IMR-90 (cell line): ENCODE data around the gene ZNF492. TPM values are rescaled to one million over a fixed set of nuclear protein-coding genes. Genes with fewer than 3 reads are reported as not detected.

Experiments
- ATAC-seq: fragments of 200-7000 bp; cut with Tn5 transposase; 2 replicates; pipeline ENCODE4 v1.9.1; 2020; ENCODE audit warnings: low read depth, mild to moderate bottlenecking, moderate library complexity
- BruUV-seq: library from RNA; stranded (reverse); fragments of 400-500 nt; replicated peaks from 2 replicates; lab custom pipeline; 2021; lab: Mats Ljungman, UMichigan
- CTCF ChIA-PET: fragments of 300-600 bp; formaldehyde crosslinking; extraction: SDS; loops from one replicate; lab custom pipeline; 2021; ENCODE audit warnings: antibody characterized with exemption; lab: Yijun Ruan, JAX
- POLR2A ChIA-PET: fragments of 300-600 bp; sonication (Branson Sonifier 250); formaldehyde crosslinking; loops from one replicate; lab custom pipeline; 2022; ENCODE audit warnings: antibody characterized with exemption; ENCODE audit not compliant: unreplicated experiment; lab: Charles Lee
- DNase-seq: peaks from one replicate; pipeline ENCODE4 v3.0.0; 2013
- H2AFZ ChIP-seq: replicated peaks from 2 replicates; pipeline ENCODE3; 2013; ENCODE audit warnings: low read length, mild to moderate bottlenecking; ENCODE audit not compliant: poor library complexity
- H2AK5ac ChIP-seq: 2 replicates; pipeline ENCODE4 v1.6.1; 2013; ENCODE audit warnings: low read depth, low read length, inconsistent platforms
- H2AK9ac ChIP-seq: replicated peaks from 2 replicates; pipeline ENCODE3; 2013; ENCODE audit warnings: mild to moderate bottlenecking, low read depth, low read length, moderate library complexity; ENCODE audit not compliant: poor library complexity
- H2BK120ac ChIP-seq: 2 replicates; pipeline ENCODE4 v1.6.1; 2013; ENCODE audit warnings: low read depth, low read length, inconsistent platforms
- H2BK15ac ChIP-seq: 3 replicates; pipeline ENCODE4 v1.6.1; 2013; ENCODE audit warnings: low read depth, low read length, inconsistent platforms
- H2BK20ac ChIP-seq: 2 replicates; pipeline ENCODE4 v1.6.1; 2013; ENCODE audit warnings: low read depth, mild to moderate bottlenecking, inconsistent platforms, low read length, moderate library complexity
- H2BK5ac ChIP-seq: 2 replicates; pipeline ENCODE4 v1.6.1; 2013; ENCODE audit warnings: mild to moderate bottlenecking, low read depth, low read length, inconsistent platforms; ENCODE audit not compliant: poor library complexity, severe bottlenecking
- H3K14ac ChIP-seq: replicated peaks from 2 replicates; pipeline ENCODE4 v1.6.1; 2013; ENCODE audit warnings: low read depth, low read length, inconsistent platforms
- H3K18ac ChIP-seq: 2 replicates; pipeline ENCODE4 v1.6.1; 2013; ENCODE audit warnings: low read depth, low read length, control low read depth
- H3K23ac ChIP-seq: 2 replicates; pipeline ENCODE4 v1.6.1; 2013; ENCODE audit warnings: low read depth, low read length, inconsistent platforms
- H3K27ac ChIP-seq: 2 replicates; pipeline ENCODE4 v1.5.1; 2013; ENCODE audit warnings: mild to moderate bottlenecking, control low read depth, low read length; ENCODE audit not compliant: insufficient read depth
- H3K27me3 ChIP-seq: 2 replicates; pipeline ENCODE4 v1.6.1; 2013; ENCODE audit warnings: low read length; ENCODE audit not compliant: control insufficient read depth, insufficient read depth
- H3K36me3 ChIP-seq: 2 replicates; pipeline ENCODE4 v1.6.1; 2013; ENCODE audit warnings: low read length, mixed read lengths; ENCODE audit not compliant: control insufficient read depth, insufficient read depth
- H3K4ac ChIP-seq: 2 replicates; pipeline ENCODE4 v1.6.1; 2013; ENCODE audit warnings: low read depth, low read length, inconsistent platforms
- H3K4me1 ChIP-seq: 2 replicates; pipeline ENCODE4 v1.6.1; 2013; ENCODE audit warnings: low read length, mixed read lengths; ENCODE audit not compliant: control insufficient read depth, insufficient read depth
- H3K4me2 ChIP-seq: 2 replicates; pipeline ENCODE4 v1.6.1; 2013; ENCODE audit warnings: low read depth, mild to moderate bottlenecking, control low read depth, low read length, moderate library complexity
- H3K4me3 ChIP-seq: 2 replicates; pipeline ENCODE4 v1.5.1; 2013; ENCODE audit warnings: low read depth, mild to moderate bottlenecking, control low read depth, low read length, moderate library complexity; ENCODE audit not compliant: insufficient read depth
- H3K56ac ChIP-seq: 2 replicates; pipeline ENCODE4 v1.6.1; 2013; ENCODE audit warnings: low read length, inconsistent platforms; ENCODE audit not compliant: insufficient read depth; ENCODE audit errors: extremely low read depth
- H3K79me1 ChIP-seq, 2 experiments: 2 replicates each; pipeline ENCODE4 v1.6.1; 2013; ENCODE audit warnings: low read length in 2 of 2, inconsistent platforms in 1 of 2, low read depth in 1 of 2
- H3K9ac ChIP-seq: 2 replicates; pipeline ENCODE4 v1.6.1; 2013; ENCODE audit warnings: low read depth, low read length, control low read depth
- H3K9me1 ChIP-seq: 2 replicates; pipeline ENCODE4 v1.6.1; 2013; ENCODE audit warnings: low read length, inconsistent platforms; ENCODE audit not compliant: insufficient read depth
- H3K9me3 ChIP-seq: 2 replicates; pipeline ENCODE4 v1.6.1; 2013; ENCODE audit warnings: low read length; ENCODE audit not compliant: control insufficient read depth, insufficient read depth
- H4K20me1 ChIP-seq: 2 replicates; pipeline ENCODE4 v1.6.1; 2013; ENCODE audit warnings: low read length, inconsistent platforms; ENCODE audit not compliant: insufficient read depth
- H4K5ac ChIP-seq: 2 replicates; pipeline ENCODE4 v1.6.1; 2013; ENCODE audit warnings: mild to moderate bottlenecking, low read depth, low read length, control low read depth
- H4K8ac ChIP-seq, 2 experiments: 2 replicates each; pipeline ENCODE4 v1.6.1; 2013; ENCODE audit warnings: low read depth in 2 of 2, low read length in 2 of 2, control low read depth in 1 of 2, inconsistent platforms in 1 of 2
- H4K91ac ChIP-seq: 2 replicates; pipeline ENCODE4 v1.6.1; 2013; ENCODE audit warnings: low read depth, low read length, inconsistent platforms; ENCODE audit not compliant: insufficient read depth
- BHLHE40 ChIP-seq: fragments of 150-350 bp; IDR thresholded peaks from 2 replicates; pipeline ENCODE4 v1.6.1; 2016; ENCODE audit warnings: mild to moderate bottlenecking, low read depth, low read length
- CEBPB ChIP-seq: IDR thresholded peaks from 2 replicates; pipeline ENCODE4 v1.6.1; 2012; ENCODE audit warnings: low read depth, low read length, improper control_type of control experiment
- CHD1 ChIP-seq: IDR thresholded peaks from 2 replicates; pipeline ENCODE4 v1.6.1; 2012; ENCODE audit warnings: low read depth, low read length, improper control_type of control experiment
- FOS ChIP-seq: fragments of 150-350 bp; IDR thresholded peaks from 2 replicates; pipeline ENCODE4 v1.6.1; 2016; ENCODE audit warnings: low read depth, low read length
- MAFK ChIP-seq: IDR thresholded peaks from 2 replicates; pipeline ENCODE4 v1.6.1; 2012; ENCODE audit warnings: low read depth, low read length, improper control_type of control experiment
- MAZ ChIP-seq: IDR thresholded peaks from 2 replicates; pipeline ENCODE4 v1.6.1; 2012; ENCODE audit warnings: low read depth, mild to moderate bottlenecking, low read length, improper control_type of control experiment, moderate library complexity, borderline replicate concordance
- MXI1 ChIP-seq: IDR thresholded peaks from 2 replicates; pipeline ENCODE4 v1.6.1; 2012; ENCODE audit warnings: low read depth, mild to moderate bottlenecking, low read length, moderate library complexity, borderline replicate concordance
- NFE2L2 ChIP-seq: fragments of 150-350 bp; IDR thresholded peaks from 2 replicates; pipeline ENCODE4 v1.6.1; 2016; ENCODE audit warnings: low read depth, mild to moderate bottlenecking, low read length
- POLR2A ChIP-seq: IDR thresholded peaks from 2 replicates; pipeline ENCODE4 v1.6.1; 2012; ENCODE audit warnings: mild to moderate bottlenecking, low read depth, low read length
- RAD21 ChIP-seq: IDR thresholded peaks from 2 replicates; pipeline ENCODE4 v1.6.1; 2012; ENCODE audit warnings: low read length, improper control_type of control experiment
- RCOR1 ChIP-seq: IDR thresholded peaks from 2 replicates; pipeline ENCODE4 v1.6.1; 2012; ENCODE audit warnings: mild to moderate bottlenecking, low read length, improper control_type of control experiment; ENCODE audit not compliant: insufficient replicate concordance
- RFX5 ChIP-seq: IDR thresholded peaks from 2 replicates; pipeline ENCODE4 v1.8.0; 2012; ENCODE audit warnings: low read depth, mild to moderate bottlenecking, low read length, moderate library complexity
- SMC3 ChIP-seq: fragments of 150-350 bp; IDR thresholded peaks from 2 replicates; pipeline ENCODE4 v1.6.1; 2016; ENCODE audit warnings: low read depth, mild to moderate bottlenecking, antibody characterized with exemption, low read length, moderate library complexity
- WGBS, 2 experiments: methylation state at CpG; one replicate each; pipeline versions ENCODE4 v1.1.5 to v1.1.7; 2013; ENCODE audit warnings: missing lambda C conversion rate in 2 of 2; ENCODE audit not compliant: insufficient read length in 1 of 2; ENCODE audit errors: extremely low coverage in 2 of 2; 5-methylcytosine and 5-hydroxymethylcytosine counted together
- dilution Hi-C: fragments of 300-500 bp; cut with HindIII; formaldehyde crosslinking; loops from one replicate; pipeline ENCODE4 v1.14.3; 2018; ENCODE audit warnings: low sequenced_read_pairs; ENCODE audit not compliant: unreplicated experiment
- in situ Hi-C: fragments of 300-500 bp; cut with MboI; formaldehyde crosslinking; loops from 3 replicates; pipeline ENCODE4 v1.14.3; 2019; ENCODE audit warnings: low sequenced_read_pairs, inconsistent platforms, mixed read lengths
- intact Hi-C: fragments of 100-400 bp; cut with micrococcal nuclease; formaldehyde crosslinking; loops from 2 replicates; pipeline ENCODE4 v1.10.0; 2022
- polyA plus RNA-seq, 3 experiments: library from polyadenylated mRNA; depleted of rRNA; stranded (reverse); fragments of >200 nt; gene quantifications; 2 replicates each; pipeline ENCODE4 v1.2.3, GENCODE V29; 2012; ENCODE audit warnings: low replicate concordance in 1 of 3
- total RNA-seq: library from RNA; depleted of rRNA; stranded (reverse); fragments of >200 nt; gene quantifications from 2 replicates; pipeline ENCODE4 v1.2.3, GENCODE V29; 2012
- TF ChIP-seq, protein P1 (sequence below): conservative IDR thresholded peaks from 2 replicates; pipeline ENCODE4 v1.5.1; 2012; ENCODE audit warnings: mild to moderate bottlenecking, low read depth, low read length, improper control_type of control experiment
- TF ChIP-seq, protein P2 (sequence below): fragments of 150-350 bp; IDR thresholded peaks from 2 replicates; pipeline ENCODE4 v1.6.1; 2016; ENCODE audit warnings: low read depth, mild to moderate bottlenecking, low read length, moderate library complexity, borderline replicate concordance
- TF ChIP-seq, protein P3 (sequence below): fragments of 150-350 bp; IDR thresholded peaks from 2 replicates; pipeline ENCODE4 v1.6.1; 2017; ENCODE audit warnings: mild to moderate bottlenecking, antibody characterized with exemption, low read length, low read depth

The ZNF492 gene
- total and polyA plus RNA-seq, 2 of the 4 experiments (the other 2 are of a cell fraction) = 0.19 to 1.3 TPM

DNA sequence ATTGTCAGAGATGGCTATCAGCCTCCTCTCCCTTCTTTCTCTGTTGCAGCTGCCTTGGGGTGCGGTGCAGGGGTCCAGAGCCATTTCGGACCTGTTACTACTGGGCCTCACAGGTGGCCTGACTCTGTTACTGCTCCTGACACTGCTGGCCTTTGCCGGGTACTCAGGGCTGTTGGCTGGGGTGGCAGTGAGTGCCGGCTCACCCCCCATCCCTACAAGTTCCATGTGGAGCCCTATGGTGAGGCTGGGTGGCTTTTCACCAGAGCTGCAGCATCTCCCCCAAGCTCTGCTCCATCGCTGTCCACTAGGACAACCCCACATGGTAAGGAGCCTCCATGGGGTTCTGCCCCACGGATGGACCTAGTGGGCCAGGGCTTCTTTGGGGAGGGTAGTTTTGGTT is 13.7 kb upstream of the ZNF492 start:
- dilution Hi-C loops = no loop called here
- intact Hi-C loops = no loop called here

More for the DNA sequence above, 13.7 kb upstream of the ZNF492 start:
- H3K79me1 ChIP-seq = no peaks in the 10 kb centered on the region
- H2AK5ac ChIP-seq = no peak overlapping the region
- no peaks in the 10 kb centered on the region for H3K9me1 ChIP-seq
- ATAC-seq (no peak), DNase-seq (no peak)
- no peak overlapping the region for H4K5ac ChIP-seq
- H3K4me3 ChIP-seq = no peak overlapping the region
- no peak overlapping the region for H4K8ac ChIP-seq
- TF ChIP-seq BHLHE40 (no peak), RAD21 (no peak), CHD1 (no peak), POLR2A (no peak), SMC3 (no peak), MAFK (no peak), FOS (no peak), CEBPB (no peak), RCOR1 (no peak), MAZ (no peak), NFE2L2 (no peak), RFX5 (no peak), MXI1 (no peak)
- TF ChIP-seq, protein P1, sequence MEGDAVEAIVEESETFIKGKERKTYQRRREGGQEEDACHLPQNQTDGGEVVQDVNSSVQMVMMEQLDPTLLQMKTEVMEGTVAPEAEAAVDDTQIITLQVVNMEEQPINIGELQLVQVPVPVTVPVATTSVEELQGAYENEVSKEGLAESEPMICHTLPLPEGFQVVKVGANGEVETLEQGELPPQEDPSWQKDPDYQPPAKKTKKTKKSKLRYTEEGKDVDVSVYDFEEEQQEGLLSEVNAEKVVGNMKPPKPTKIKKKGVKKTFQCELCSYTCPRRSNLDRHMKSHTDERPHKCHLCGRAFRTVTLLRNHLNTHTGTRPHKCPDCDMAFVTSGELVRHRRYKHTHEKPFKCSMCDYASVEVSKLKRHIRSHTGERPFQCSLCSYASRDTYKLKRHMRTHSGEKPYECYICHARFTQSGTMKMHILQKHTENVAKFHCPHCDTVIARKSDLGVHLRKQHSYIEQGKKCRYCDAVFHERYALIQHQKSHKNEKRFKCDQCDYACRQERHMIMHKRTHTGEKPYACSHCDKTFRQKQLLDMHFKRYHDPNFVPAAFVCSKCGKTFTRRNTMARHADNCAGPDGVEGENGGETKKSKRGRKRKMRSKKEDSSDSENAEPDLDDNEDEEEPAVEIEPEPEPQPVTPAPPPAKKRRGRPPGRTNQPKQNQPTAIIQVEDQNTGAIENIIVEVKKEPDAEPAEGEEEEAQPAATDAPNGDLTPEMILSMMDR = no peak
- TF ChIP-seq, protein P2, sequence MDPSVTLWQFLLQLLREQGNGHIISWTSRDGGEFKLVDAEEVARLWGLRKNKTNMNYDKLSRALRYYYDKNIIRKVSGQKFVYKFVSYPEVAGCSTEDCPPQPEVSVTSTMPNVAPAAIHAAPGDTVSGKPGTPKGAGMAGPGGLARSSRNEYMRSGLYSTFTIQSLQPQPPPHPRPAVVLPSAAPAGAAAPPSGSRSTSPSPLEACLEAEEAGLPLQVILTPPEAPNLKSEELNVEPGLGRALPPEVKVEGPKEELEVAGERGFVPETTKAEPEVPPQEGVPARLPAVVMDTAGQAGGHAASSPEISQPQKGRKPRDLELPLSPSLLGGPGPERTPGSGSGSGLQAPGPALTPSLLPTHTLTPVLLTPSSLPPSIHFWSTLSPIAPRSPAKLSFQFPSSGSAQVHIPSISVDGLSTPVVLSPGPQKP = no peak
- TF ChIP-seq, protein P3, sequence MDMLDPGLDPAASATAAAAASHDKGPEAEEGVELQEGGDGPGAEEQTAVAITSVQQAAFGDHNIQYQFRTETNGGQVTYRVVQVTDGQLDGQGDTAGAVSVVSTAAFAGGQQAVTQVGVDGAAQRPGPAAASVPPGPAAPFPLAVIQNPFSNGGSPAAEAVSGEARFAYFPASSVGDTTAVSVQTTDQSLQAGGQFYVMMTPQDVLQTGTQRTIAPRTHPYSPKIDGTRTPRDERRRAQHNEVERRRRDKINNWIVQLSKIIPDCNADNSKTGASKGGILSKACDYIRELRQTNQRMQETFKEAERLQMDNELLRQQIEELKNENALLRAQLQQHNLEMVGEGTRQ = no peak
- no peak overlapping the region for H4K91ac ChIP-seq
- no peak overlapping the region for H2BK5ac ChIP-seq
- no peak overlapping the region for H3K27ac ChIP-seq
- no peaks in the 10 kb centered on the region for H4K20me1 ChIP-seq
- no peak overlapping the region for H3K9ac ChIP-seq
- H3K9me3 ChIP-seq = peaks cover 30% of the 10 kb centered on the region
- POLR2A ChIA-PET = no interaction called here
- H2BK120ac ChIP-seq = no peak overlapping the region
- H3K14ac ChIP-seq = no peak overlapping the region
- H2AFZ ChIP-seq = no peak overlapping the region
- no peaks in the 10 kb centered on the region for H3K4me1 ChIP-seq
- CTCF ChIA-PET = no interaction called here
- H3K4me2 ChIP-seq = no peak overlapping the region
- no peak overlapping the region for H3K23ac ChIP-seq
- no peak overlapping the region for H2AK9ac ChIP-seq
- no CpG with 5 or more reads among the region's 6 CpGs for WGBS, 2 experiments
- BruUV-seq = no TSS peak
- H2BK15ac ChIP-seq = no peak overlapping the region
- no peak overlapping the region for H3K18ac ChIP-seq
- in situ Hi-C loops = no loop called here
- H2BK20ac ChIP-seq = no peak overlapping the region
- no peaks in the 10 kb centered on the region for H3K36me3 ChIP-seq
- H3K4ac ChIP-seq = no peak overlapping the region
- no peak overlapping the region for H3K56ac ChIP-seq
- no peaks in the 10 kb centered on the region for H3K27me3 ChIP-seq
